Measurements from ENCODE around the gene ZGLP1.
"Not testable (repeated sequence)": the region's sequence is repeated elsewhere in the genome, so short reads cannot be mapped to it uniquely, and the experiment has no call there.

Gene ZGLP1

DNA sequence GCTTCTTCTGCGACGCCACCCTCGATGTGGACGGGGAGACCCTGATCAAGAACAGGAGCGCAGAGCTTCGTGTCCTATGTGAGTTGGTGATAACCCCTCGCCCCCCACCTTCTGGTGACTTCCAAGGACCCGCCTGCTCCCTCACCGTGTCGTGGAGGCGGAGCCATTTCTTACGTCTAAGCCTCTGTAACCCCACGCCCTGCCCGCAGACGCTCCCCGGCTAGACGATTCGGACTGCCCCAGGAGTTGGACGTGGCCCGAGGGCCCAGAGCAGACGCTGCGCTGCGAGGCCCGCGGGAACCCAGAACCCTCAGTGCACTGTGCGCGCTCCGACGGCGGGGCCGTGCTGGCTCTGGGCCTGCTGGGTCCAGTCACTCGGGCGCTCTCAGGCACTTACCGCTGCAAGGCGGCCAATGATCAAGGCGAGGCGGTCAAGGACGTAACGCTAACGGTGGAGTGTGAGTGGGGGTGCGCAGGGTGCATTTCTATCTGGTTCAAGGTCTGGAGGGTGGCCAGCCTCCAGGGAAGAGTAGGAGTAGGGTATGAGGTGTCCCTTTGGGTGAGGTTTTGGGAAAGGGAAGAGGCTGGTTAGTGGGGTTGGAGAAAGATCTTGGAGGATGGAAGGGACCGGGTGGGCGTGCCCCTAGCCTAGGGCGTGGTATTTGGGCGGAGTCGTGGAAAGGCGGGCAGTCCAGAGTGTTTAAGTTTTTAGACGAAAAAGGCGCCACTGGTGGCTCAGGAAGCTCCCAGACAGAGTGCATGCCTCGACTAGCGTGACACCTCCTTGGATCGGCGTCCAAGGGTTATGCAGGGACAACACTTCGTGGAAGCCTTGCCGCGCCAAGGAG is 16.6 kb downstream of the ZGLP1 start:
- DNase-seq: peak in 1 of 2 experiments; percentile 46

- DNase-seq: peak; percentile 87 to 89
These were observed 17.3 kb downstream of the ZGLP1 start for GRCh38 chr19:10292206-10292788.

- DNase-seq: peak in 1 of 2 experiments; percentile 55
These were observed 17.9 kb downstream of the ZGLP1 start for GRCh38 chr19:10291554-10292205.

- DNase-seq: peak; percentile 69 to 77
These were observed 18.6 kb downstream of the ZGLP1 start for GRCh38 chr19:10290876-10291553.

GRCh38 chr19:10290357-10290875 is 19.2 kb downstream of the ZGLP1 start:
- peak; percentile 53 to 60 for DNase-seq

- DNase-seq: peak; percentile 58 to 63
These were observed 19.7 kb downstream of the ZGLP1 start, which contains the start of gene ICAM5 for GRCh38 chr19:10289836-10290356. ICAM5 (plus strand) TSS chr19:10289952; CDS start chr19:10290044, 92 bp downstream.

DNA sequence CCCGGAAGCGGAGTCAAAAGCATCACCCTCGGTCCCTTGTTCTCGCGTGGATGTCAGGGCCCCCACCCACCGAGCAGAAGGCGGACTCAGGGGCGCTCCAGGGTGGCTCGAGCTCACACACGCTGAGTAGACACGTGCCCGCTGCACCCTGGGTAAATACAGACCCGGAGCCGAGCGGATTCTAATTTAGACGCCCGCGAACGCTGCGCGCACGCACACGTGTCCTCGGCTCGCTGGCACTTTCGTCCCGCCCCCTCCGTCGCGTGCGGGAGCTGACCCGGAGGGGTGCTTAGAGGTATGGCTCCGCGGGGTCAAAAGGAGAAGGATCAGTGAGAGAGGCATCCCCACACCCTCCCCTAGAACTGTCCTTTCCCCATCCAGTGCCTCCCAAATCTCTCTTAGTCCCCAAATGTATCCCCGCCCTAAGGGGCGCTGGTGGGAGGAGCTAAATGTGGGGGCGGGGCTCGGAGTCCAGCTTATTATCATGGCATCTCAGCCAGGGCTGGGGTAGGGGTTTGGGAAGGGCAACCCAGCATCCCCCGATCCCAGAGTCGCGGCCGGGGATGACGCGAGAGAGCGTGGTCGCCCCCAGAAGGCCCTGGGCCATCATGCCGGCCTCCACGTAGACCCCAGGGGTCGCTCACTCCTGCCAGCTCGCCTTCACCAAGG is 20.3 kb downstream of the ZGLP1 start:
- peak; percentile 80 to 84 for DNase-seq

- DNase-seq: peak; percentile 73
These were observed 20.9 kb downstream of the ZGLP1 start for GRCh38 chr19:10288662-10289166.

DNA sequence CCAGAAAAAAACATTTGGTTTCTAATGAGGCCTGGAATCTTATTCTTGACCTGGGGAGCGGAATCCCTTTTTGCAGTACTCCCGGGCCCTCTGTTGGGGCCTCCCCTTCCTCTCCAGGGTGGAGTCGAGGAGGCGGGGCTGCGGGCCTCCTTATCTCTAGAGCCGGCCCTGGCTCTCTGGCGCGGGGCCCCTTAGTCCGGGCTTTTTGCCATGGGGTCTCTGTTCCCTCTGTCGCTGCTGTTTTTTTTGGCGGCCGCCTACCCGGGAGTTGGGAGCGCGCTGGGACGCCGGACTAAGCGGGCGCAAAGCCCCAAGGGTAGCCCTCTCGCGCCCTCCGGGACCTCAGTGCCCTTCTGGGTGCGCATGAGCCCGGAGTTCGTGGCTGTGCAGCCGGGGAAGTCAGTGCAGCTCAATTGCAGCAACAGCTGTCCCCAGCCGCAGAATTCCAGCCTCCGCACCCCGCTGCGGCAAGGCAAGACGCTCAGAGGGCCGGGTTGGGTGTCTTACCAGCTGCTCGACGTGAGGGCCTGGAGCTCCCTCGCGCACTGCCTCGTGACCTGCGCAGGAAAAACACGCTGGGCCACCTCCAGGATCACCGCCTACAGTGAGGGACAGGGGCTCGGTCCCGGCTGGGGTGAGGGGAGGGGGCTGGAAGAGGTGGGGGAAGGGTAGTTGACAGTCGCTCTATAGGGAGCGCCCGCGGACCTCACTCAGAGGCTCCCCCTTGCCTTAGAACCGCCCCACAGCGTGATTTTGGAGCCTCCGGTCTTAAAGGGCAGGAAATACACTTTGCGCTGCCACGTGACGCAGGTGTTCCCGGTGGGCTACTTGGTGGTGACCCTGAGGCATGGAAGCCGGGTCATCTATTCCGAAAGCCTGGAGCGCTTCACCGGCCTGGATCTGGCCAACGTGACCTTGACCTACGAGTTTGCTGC is 22.5 kb downstream of the ZGLP1 start, which contains the start of gene ICAM4:
Gene ICAM4 (plus strand): TSS at position 153 of the 935 bp plus-strand sequence. CDS start 58 bp downstream, at position 211.
- DNase-seq: peak; percentile 58 to 64

GRCh38 chr19:10285393-10285792 is 24.2 kb downstream of the ZGLP1 start:
- no peak for DNase-seq

- no peak for DNase-seq
These were observed 24.7 kb downstream of the ZGLP1 start for GRCh38 chr19:10284960-10285278.

GRCh38 chr19:10284065-10284959 is 25.3 kb downstream of the ZGLP1 start:
- no peak for DNase-seq

DNA sequence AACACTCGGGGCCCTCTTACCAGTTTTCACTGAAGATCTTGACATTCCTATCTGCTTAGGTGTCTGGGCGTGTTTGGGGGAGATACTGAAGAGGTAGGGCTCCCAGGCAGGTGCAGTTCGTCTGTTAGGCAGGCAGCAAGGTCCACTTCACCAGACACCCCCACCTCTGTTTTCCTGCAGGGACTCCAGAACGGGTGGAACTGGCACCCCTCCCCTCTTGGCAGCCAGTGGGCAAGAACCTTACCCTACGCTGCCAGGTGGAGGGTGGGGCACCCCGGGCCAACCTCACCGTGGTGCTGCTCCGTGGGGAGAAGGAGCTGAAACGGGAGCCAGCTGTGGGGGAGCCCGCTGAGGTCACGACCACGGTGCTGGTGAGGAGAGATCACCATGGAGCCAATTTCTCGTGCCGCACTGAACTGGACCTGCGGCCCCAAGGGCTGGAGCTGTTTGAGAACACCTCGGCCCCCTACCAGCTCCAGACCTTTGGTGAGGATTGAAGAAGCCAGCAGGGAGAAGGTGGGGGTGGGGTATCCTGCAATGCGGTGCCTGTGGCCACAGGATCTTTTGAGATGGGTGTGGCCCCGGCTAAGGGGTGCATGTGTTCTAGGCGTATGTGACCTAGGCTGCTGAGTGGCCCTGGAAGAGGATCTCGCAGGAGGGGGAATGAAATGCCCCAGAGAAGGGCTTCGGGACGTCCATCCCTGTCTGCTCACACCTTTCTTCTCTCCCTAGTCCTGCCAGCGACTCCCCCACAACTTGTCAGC is 26.1 kb downstream of the ZGLP1 start:
- no peak for DNase-seq

DNA sequence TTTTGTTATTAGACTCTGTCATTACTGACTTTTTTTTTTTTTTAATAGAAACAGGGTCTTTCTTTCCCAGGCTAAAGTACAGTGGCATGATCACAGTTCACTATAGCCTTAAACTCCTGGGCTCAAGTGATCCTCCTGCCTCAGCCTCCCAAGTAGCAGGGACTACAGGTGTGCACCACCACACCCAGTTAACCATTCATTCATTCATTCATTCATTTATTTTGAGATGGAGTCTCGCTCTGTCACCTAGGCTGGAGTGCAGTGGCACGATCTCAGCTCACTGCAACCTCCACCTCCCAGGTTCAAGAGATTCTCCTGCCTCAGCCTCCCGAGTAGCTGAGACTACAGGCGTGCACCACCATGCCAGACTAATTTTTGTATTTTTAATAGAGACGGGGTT is 27.6 kb downstream of the ZGLP1 start:
- DNase-seq: not testable (repeated sequence)

DNA sequence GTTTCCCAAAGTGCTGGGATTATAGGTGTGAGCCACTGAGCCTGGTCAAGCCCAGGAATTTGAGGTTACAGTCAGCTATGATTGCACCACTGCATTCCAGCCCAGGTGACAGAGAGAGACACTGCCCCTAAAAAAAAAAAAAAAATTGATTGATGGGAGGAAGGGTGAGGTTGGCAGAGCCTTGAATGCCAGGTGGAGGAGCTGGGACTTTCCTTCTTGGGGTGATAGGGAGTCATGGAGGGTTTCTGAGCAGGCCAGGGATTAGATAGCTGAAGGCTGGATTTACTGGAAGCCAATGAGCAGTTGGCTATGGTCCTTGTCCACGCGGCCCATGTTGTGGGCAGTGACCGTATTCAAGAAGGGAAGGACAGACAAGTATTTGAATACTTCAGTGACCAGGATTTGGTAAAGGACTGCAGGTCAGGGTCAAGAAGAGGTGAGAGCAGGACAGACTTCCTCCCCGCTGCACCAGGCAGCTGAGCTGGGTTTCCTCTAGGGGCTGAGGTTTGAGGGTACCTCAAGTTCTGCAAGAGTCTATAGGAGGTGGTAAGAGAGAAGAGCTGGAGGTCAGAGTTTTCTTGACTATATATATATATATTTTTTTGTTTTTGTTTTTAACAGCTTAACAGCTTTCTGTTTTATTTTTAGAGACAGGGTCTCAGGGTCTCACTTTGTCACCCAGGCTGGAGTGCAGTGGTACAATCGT is 29.7 kb downstream of the ZGLP1 start:
- DNase-seq: no peak

DNA sequence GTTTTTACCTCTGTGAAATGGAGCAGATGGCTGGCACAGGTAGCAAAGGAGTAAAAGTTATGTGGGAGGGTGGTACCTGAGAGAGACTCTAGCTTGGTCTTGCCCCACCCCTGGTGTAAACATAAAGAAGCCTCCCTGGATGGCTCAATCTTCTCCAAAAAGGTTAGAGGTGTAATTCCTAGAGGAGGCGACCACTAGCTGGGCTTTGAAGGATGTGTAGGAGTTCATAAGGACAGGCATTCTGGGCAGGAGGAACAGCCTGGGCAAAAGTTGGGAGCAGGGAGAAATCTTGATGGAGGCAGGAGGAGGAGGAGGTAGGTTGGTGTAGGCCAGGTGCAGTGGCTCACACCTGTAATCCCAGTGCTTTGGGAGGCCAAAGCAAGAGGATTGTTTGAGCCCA is 30.7 kb downstream of the ZGLP1 start:
- DNase-seq: no peak

DNA sequence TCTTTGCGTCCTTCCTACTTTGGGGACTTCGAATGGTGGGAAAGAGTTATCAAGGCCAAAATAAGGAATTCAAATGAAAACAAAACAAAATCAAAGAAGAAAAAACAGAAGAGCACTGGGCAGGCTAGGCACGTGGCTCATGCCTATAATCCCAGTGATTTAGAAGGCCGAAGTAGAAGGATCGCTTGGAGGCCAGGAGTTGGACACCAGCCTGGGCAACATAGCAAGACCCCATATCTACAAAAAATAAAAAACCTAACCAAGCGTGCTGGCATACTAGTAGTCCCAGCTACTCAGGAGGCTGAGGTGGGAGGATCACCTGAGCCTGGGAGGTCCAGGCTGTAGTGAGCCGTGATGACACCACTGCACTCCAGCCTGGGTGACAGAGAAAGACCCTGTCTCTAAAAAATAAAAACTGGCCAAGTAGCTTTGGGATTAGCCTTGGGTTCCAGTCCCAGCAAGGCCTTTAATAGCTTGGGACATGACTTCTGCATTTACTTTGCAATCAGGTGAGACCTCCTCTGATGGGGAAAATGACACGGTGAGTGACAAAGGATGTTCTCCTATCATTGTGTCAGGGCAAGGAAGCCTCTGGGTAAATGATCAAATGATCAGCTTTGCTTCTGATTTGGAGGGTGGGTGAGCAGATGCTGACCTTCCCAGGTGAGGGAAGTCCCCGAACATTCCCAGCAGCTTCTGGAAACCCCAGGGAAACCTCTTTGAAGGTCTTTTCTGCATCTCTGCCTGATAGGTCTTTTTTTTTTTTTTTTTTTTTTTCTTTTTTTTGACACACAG is 31.6 kb downstream of the ZGLP1 start:
- no peak for DNase-seq

All from activated T-cell treated with anti-CD3 and anti-CD28 coated beads, Interleukin-2, amount 50 U/mL, for 48 hours (primary cell).